ENCODE data around the gene MCC.
"Not testable (repeated sequence)": the region's sequence is repeated elsewhere in the genome, so short reads cannot be mapped to it uniquely, and the experiment has no call there.

Gene MCC

GRCh38 chr5:113075019-113075418, 413.2 kb downstream of the MCC start:
- Mint-ChIP-seq H3K4me1 (no peaks in the 10 kb centered on the region), H3K9me3 (peaks cover 38% of the 10 kb centered on the region), H3K4me3 (no peak overlapping the region), H3K27me3 (ENCODE audit: low read depth) (no peaks in the 10 kb centered on the region), H3K27ac (no peak overlapping the region), H3K36me3 (ENCODE audit: low read depth) (peaks cover 92% of the 10 kb centered on the region)
- TF ChIP-seq CTCF (IDR thresholded peaks at IDR 0.05; ENCODE audit: unreplicated experiment in 3 of 3) = no peak

- Mint-ChIP-seq H3K9me3 (peaks cover 31% of the 10 kb centered on the region), H3K36me3 (ENCODE audit: low read depth) (peaks cover 84% of the 10 kb centered on the region), H3K27ac (peak overlapping the region in 1 of 3 experiments; percentile 47)
- not testable (repeated sequence) for H3K27me3 Mint-ChIP-seq (ENCODE audit: low read depth); H3K4me3 Mint-ChIP-seq; H3K4me1 Mint-ChIP-seq
Measured at GRCh38 chr5:113073629-113074034, 414.6 kb downstream of the MCC start.

- Mint-ChIP-seq H3K4me1 (peaks cover 16% of the 10 kb centered on the region), H3K27me3 (ENCODE audit: low read depth) (no peaks in the 10 kb centered on the region), H3K9me3 (peaks cover 12% of the 10 kb centered on the region), H3K36me3 (ENCODE audit: low read depth) (peaks cover 78% of the 10 kb centered on the region), H3K27ac (no peak overlapping the region), H3K4me3 (no peak overlapping the region)
- TF ChIP-seq CTCF (IDR thresholded peaks at IDR 0.05; ENCODE audit: unreplicated experiment in 3 of 3) = no peak
Measured at GRCh38 chr5:113071401-113071800, 416.9 kb downstream of the MCC start.

- no peak for TF ChIP-seq CTCF (IDR thresholded peaks at IDR 0.05; ENCODE audit: unreplicated experiment in 3 of 3)
- H3K4me3 Mint-ChIP-seq = no peak overlapping the region
- peaks cover 74% of the 10 kb centered on the region for H3K36me3 Mint-ChIP-seq (ENCODE audit: low read depth)
- H3K27ac Mint-ChIP-seq = no peak overlapping the region
- no peaks in the 10 kb centered on the region for H3K27me3 Mint-ChIP-seq (ENCODE audit: low read depth)
- H3K4me1 Mint-ChIP-seq = peaks cover 18% of the 10 kb centered on the region
- peaks cover 8% of the 10 kb centered on the region for H3K9me3 Mint-ChIP-seq
Measured at GRCh38 chr5:113070901-113071300, 417.4 kb downstream of the MCC start.

- no peaks in the 10 kb centered on the region for H3K27me3 Mint-ChIP-seq (ENCODE audit: low read depth)
- peaks cover 72% of the 10 kb centered on the region for H3K36me3 Mint-ChIP-seq (ENCODE audit: low read depth)
- TF ChIP-seq CTCF (IDR thresholded peaks at IDR 0.05; ENCODE audit: unreplicated experiment in 3 of 3) = no peak
- H3K4me3 Mint-ChIP-seq = no peak overlapping the region
- peaks cover 42% of the 10 kb centered on the region for H3K4me1 Mint-ChIP-seq
- no peaks in the 10 kb centered on the region for H3K9me3 Mint-ChIP-seq
- H3K27ac Mint-ChIP-seq = peak overlapping the region in 1 of 3 experiments; percentile 61
Measured at GRCh38 chr5:113068559-113068958, 419.7 kb downstream of the MCC start.

- Mint-ChIP-seq H3K36me3 (ENCODE audit: low read depth) (peaks cover 72% of the 10 kb centered on the region), H3K4me1 (peaks cover 49% of the 10 kb centered on the region)
- no peak for TF ChIP-seq CTCF (IDR thresholded peaks at IDR 0.05; ENCODE audit: unreplicated experiment in 3 of 3)
Measured at GRCh38 chr5:113067635-113068344, 420.5 kb downstream of the MCC start.

More at GRCh38 chr5:113067635-113068344, 420.5 kb downstream of the MCC start:
- peak overlapping the region; percentile 58 to 84 (median 74) for H3K27ac Mint-ChIP-seq
- H3K27me3 Mint-ChIP-seq (ENCODE audit: low read depth) = no peaks in the 10 kb centered on the region
- H3K4me3 Mint-ChIP-seq = no peak overlapping the region
- no peaks in the 10 kb centered on the region for H3K9me3 Mint-ChIP-seq

Measured in nephron (organoid).